GM10266 (cell line): Measurements from ENCODE around the gene ARMC8.

Experiments
- DNase-seq: peaks from one replicate; pipeline ENCODE4 v3.0.0; 2012; ENCODE audit errors: extremely low spot score
- TF ChIP-seq, protein P1 (sequence below): IDR thresholded peaks from 2 replicates; pipeline ENCODE4 v1.5.1; 2012; ENCODE audit warnings: mild to moderate bottlenecking, low read depth; ENCODE audit not compliant: control insufficient read depth, insufficient read depth; ENCODE audit errors: missing control alignments

Gene ARMC8

DNA sequence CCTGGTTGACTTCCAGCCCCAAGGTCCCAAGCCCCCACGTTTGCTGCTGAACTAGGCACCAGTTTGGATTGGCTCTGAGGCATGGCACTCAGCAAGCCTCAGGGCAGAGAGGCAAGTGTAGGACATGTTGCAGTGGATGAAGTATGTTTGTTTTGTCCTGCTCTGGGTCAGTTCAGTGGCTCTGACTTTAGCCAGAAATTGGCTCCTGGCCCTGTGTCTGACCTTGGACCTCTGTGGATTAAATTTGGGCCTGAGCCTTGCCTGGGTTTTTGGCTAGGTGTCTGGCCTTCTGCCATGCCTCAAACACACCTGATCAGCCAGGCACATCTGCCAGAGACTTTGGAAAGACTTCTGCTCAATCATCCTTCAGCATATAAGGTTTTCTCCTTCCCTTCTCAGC is 157.7 kb downstream of the ARMC8 start:
- TF ChIP-seq, protein P1, sequence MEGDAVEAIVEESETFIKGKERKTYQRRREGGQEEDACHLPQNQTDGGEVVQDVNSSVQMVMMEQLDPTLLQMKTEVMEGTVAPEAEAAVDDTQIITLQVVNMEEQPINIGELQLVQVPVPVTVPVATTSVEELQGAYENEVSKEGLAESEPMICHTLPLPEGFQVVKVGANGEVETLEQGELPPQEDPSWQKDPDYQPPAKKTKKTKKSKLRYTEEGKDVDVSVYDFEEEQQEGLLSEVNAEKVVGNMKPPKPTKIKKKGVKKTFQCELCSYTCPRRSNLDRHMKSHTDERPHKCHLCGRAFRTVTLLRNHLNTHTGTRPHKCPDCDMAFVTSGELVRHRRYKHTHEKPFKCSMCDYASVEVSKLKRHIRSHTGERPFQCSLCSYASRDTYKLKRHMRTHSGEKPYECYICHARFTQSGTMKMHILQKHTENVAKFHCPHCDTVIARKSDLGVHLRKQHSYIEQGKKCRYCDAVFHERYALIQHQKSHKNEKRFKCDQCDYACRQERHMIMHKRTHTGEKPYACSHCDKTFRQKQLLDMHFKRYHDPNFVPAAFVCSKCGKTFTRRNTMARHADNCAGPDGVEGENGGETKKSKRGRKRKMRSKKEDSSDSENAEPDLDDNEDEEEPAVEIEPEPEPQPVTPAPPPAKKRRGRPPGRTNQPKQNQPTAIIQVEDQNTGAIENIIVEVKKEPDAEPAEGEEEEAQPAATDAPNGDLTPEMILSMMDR = no peak
- no peak for DNase-seq
